CD4-positive, alpha-beta T cell treated with Interleukin-12 subunit alpha and Interleukin-12 subunit beta, for 1 hour (primary cell): ENCODE data around the gene TCN1.
"Not testable (repeated sequence)": the region's sequence is repeated elsewhere in the genome, so short reads cannot be mapped to it uniquely, and the experiment has no call there.

Source experiments
- DNase-seq: peaks from one replicate; pipeline ENCODE4 v3.0.0-alpha.2; 2020

The TCN1 gene

GRCh38 chr11:59857439-59858434 lies 8.6 kb downstream of the TCN1 start:
- peak; percentile 42 for DNase-seq

- no peak for DNase-seq
These were observed 11.4 kb downstream of the TCN1 start for GRCh38 chr11:59854871-59855270.

GRCh38 chr11:59851416-59851815 lies 14.9 kb downstream of the TCN1 start:
- not testable (repeated sequence) for DNase-seq

GRCh38 chr11:59849551-59849950 lies 16.7 kb downstream of the TCN1 start:
- DNase-seq = not testable (repeated sequence)

- DNase-seq = no peak
These were observed 17.2 kb downstream of the TCN1 start for GRCh38 chr11:59849129-59849528.

GRCh38 chr11:59848439-59848838 lies 17.8 kb downstream of the TCN1 start:
- not testable (repeated sequence) for DNase-seq

- DNase-seq = no peak
These were observed 18.7 kb downstream of the TCN1 start for GRCh38 chr11:59847626-59848025.

GRCh38 chr11:59846556-59846955 lies 19.7 kb downstream of the TCN1 start:
- DNase-seq = no peak

- no peak for DNase-seq
These were observed 20.9 kb downstream of the TCN1 start, which contains the start of gene CBLIF for GRCh38 chr11:59845399-59845798. Gene CBLIF, minus strand, starts transcription at chr11:59845499. Its CDS starts 46 bp downstream, at chr11:59845453.

GRCh38 chr11:59842316-59842715 lies 24.0 kb downstream of the TCN1 start:
- DNase-seq = no peak

- no peak for DNase-seq
These were observed 24.8 kb downstream of the TCN1 start for GRCh38 chr11:59841514-59841913.

- DNase-seq = no peak
These were observed 26.7 kb downstream of the TCN1 start for GRCh38 chr11:59839615-59840014.

GRCh38 chr11:59833602-59834001 lies 32.7 kb downstream of the TCN1 start:
- DNase-seq = no peak

GRCh38 chr11:59829358-59829757 lies 36.9 kb downstream of the TCN1 start:
- DNase-seq = no peak

- peak; percentile 58 for DNase-seq
These were observed 43.2 kb downstream of the TCN1 start for GRCh38 chr11:59822989-59823566.

GRCh38 chr11:59818572-59818971 lies 47.7 kb downstream of the TCN1 start:
- DNase-seq = no peak

GRCh38 chr11:59816434-59816833 lies 49.9 kb downstream of the TCN1 start:
- DNase-seq = not testable (repeated sequence)

GRCh38 chr11:59815754-59816153 lies 50.5 kb downstream of the TCN1 start:
- DNase-seq = no peak

GRCh38 chr11:59814021-59814420 lies 52.3 kb downstream of the TCN1 start:
- no peak for DNase-seq

GRCh38 chr11:59813364-59813763 lies 52.9 kb downstream of the TCN1 start:
- no peak for DNase-seq

- no peak for DNase-seq
These were observed 54.1 kb downstream of the TCN1 start for GRCh38 chr11:59812220-59812619.

GRCh38 chr11:59810911-59811259 lies 55.4 kb downstream of the TCN1 start:
- DNase-seq = no peak

GRCh38 chr11:59810189-59810910 lies 55.9 kb downstream of the TCN1 start, which contains the start of gene MRPL16:
Gene MRPL16, minus strand, starts transcription at chr11:59810778. Its CDS starts 120 bp downstream, at chr11:59810658.
- DNase-seq = peak; percentile 93
